ENCODE data around the gene ANKFN1. TPM values are rescaled to one million over a fixed set of nuclear protein-coding genes. Genes with fewer than 3 reads are reported as not detected.

ANKFN1 gene
- total RNA-seq, 4 donors from 2014 or later: 0.67 to 0.94 TPM; not detected in 2

DNA sequence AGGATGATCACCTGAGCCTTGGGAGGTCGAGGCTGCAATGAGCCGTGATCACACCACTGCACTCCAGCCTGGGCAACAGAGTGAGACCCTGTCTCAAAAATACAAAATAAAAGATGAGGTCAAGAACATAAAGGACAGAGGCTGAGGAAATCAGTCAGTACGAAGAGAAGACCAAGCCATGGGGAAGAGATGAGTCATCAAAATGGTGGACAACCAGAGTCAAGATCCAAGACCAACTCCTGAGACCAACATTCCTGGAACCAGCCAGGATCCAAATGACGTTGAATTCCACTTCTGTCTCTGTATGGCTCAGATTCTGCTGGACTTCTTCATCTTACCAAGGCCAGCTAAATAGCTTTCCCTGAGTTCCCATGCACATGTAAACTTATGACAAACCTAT lies 395.4 kb downstream of the ANKFN1 start:
- 89 to 91% methylated on average over 4 of the region's 4 CpGs for WGBS, 2 donors
- no peaks in the 10 kb centered on the region for H3K4me1 ChIP-seq
- intact Hi-C loops (cut with DNase I): no loop called here

DNA sequence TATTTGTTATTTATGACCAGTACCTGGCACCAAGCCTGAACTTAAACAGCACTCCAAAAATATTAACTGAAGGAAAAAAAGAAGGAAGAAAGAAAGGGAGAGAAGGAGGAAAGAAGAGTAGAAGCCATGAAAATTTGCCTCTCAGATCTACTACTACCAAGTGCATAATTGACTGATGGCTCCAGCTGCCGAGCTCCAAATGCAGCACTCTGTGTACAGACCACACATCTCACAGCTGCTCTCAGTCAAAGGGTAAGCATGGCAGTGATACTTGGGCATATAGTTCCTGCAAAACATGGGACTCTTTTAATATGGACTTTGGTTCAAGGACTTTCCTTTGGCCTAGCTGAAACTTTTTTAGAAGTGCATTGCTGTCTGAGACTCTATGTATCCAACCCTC lies 396.2 kb downstream of the ANKFN1 start:
- no peak for DNase-seq
- TF ChIP-seq, protein P1, sequence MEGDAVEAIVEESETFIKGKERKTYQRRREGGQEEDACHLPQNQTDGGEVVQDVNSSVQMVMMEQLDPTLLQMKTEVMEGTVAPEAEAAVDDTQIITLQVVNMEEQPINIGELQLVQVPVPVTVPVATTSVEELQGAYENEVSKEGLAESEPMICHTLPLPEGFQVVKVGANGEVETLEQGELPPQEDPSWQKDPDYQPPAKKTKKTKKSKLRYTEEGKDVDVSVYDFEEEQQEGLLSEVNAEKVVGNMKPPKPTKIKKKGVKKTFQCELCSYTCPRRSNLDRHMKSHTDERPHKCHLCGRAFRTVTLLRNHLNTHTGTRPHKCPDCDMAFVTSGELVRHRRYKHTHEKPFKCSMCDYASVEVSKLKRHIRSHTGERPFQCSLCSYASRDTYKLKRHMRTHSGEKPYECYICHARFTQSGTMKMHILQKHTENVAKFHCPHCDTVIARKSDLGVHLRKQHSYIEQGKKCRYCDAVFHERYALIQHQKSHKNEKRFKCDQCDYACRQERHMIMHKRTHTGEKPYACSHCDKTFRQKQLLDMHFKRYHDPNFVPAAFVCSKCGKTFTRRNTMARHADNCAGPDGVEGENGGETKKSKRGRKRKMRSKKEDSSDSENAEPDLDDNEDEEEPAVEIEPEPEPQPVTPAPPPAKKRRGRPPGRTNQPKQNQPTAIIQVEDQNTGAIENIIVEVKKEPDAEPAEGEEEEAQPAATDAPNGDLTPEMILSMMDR (IDR thresholded peaks at IDR 0.05): no peak
- no peak for TF ChIP-seq POLR2A (IDR thresholded peaks at IDR 0.05)
- Histone ChIP-seq H3K4me1 (no peaks in the 10 kb centered on the region), H3K9me3 (no peaks in the 10 kb centered on the region), H3K4me3 (replicated peaks in 1 of 3) (no peak overlapping the region), H3K27ac (no peak overlapping the region), H3K36me3 (no peaks in the 10 kb centered on the region), H3K27me3 (no peaks in the 10 kb centered on the region)
- intact Hi-C loops (cut with DNase I): no loop called here
- 69 to 84% methylated on average over 1 of the region's 1 CpG for WGBS, 2 donors

More for the DNA sequence above, 395.4 kb downstream of the ANKFN1 start:
- Histone ChIP-seq H3K27ac (no peak overlapping the region), H3K27me3 (no peaks in the 10 kb centered on the region), H3K4me3 (replicated peaks in 1 of 3) (no peak overlapping the region), H3K36me3 (no peaks in the 10 kb centered on the region), H3K9me3 (no peaks in the 10 kb centered on the region)
- no peak for TF ChIP-seq POLR2A (IDR thresholded peaks at IDR 0.05)
- TF ChIP-seq, protein P1 (IDR thresholded peaks at IDR 0.05): no peak
- DNase-seq: no peak

DNA sequence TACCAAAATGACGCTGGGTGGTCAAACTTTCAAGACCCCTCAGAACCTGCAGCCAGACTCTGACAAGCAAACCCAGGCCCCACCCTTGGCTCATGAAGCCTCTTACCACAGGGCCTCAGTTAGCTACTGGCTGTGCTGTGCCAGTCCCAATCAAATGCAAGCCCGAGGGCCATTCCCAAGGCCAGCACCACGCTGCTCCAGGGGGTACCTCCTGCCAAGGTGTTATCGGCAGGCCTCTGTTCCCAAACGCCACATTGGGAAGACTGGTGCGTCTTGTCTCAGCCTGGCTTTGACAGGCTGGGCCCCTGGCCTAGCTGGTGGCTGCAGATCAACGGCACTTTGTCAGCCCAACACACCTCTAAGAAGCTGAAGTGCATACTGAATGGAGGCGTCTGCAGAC lies 404.4 kb downstream of the ANKFN1 start:
- H3K4me3 ChIP-seq (replicated peaks in 1 of 3): no peak overlapping the region
- no peaks in the 10 kb centered on the region for H3K36me3 ChIP-seq
- 77 to 80% methylated on average over 3 to 8 of the region's 8 CpGs for WGBS, 2 donors
- intact Hi-C loops (cut with DNase I): no loop called here
- no peaks in the 10 kb centered on the region for H3K27me3 ChIP-seq
- H3K4me1 ChIP-seq: no peaks in the 10 kb centered on the region
- H3K9me3 ChIP-seq: no peaks in the 10 kb centered on the region
- no peak for DNase-seq
- TF ChIP-seq, protein P1 (IDR thresholded peaks at IDR 0.05): no peak
- TF ChIP-seq POLR2A (IDR thresholded peaks at IDR 0.05): no peak
- H3K27ac ChIP-seq: no peak overlapping the region

DNA sequence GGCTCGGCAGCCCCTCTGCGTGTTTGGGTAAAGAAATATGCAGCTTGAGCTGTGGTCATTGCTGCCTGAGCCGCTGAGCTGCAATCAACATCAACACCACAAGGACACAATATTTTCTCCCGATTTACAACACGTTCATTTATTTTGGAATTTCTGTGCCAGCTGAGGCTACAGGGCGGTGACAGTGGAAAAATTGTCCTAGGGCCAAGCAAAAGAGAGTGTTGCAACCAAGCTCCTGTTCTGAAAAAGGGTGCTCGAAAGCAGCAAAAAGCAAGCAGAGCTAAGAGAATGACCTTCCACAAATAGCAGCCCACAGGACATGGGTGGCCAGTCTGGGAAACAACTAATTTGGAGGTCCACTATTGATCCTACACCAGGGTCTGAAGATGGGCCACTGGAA lies 404.8 kb downstream of the ANKFN1 start:
- TF ChIP-seq POLR2A (IDR thresholded peaks at IDR 0.05): no peak
- TF ChIP-seq, protein P1 (IDR thresholded peaks at IDR 0.05): no peak
- intact Hi-C loops (cut with DNase I): no loop called here
- WGBS, 2 donors: 70 to 73% methylated on average over 7 of the region's 7 CpGs
- H3K27ac ChIP-seq: no peak overlapping the region
- no peak overlapping the region for H3K4me3 ChIP-seq (replicated peaks in 1 of 3)
- H3K4me1 ChIP-seq: no peaks in the 10 kb centered on the region
- H3K9me3 ChIP-seq: no peaks in the 10 kb centered on the region
- no peaks in the 10 kb centered on the region for H3K36me3 ChIP-seq
- DNase-seq: no peak
- H3K27me3 ChIP-seq: no peaks in the 10 kb centered on the region

Small RNA genes within 50 kb of the gene (small RNA-seq; reads per million reads assigned to genes)
- not detected for gene AC006600.1
